Endothelial cell of umbilical vein (primary cell): Measurements from ENCODE around the gene SYNDIG1. TPM values are rescaled to one million over a fixed set of nuclear protein-coding genes. Genes with fewer than 3 reads are reported as not detected.

Source experiments
- BruUV-seq: library from RNA; stranded (reverse); fragments of 400-500 nt; replicated peaks from 2 replicates; lab custom pipeline; 2021; lab: Mats Ljungman, UMichigan
- CTCF ChIA-PET: fragments of 300-600, 350-600 bp; sonication (Branson Sonifier 250); formaldehyde crosslinking; loops from one replicate; lab custom pipeline; 2021; ENCODE audit warnings: antibody characterized with exemption, inconsistent platforms; lab: Charles Lee
- POLR2A ChIA-PET: fragments of 300-600, 350-600 bp; sonication (Branson Sonifier 250); formaldehyde crosslinking; loops from one replicate; lab custom pipeline; 2021; ENCODE audit warnings: antibody characterized with exemption, inconsistent platforms; lab: Charles Lee
- DNase-seq: peaks from one replicate; pipeline ENCODE4 v3.0.0-alpha.2; 2011; ENCODE audit warnings: low read depth, low spot score
- FAIRE-seq: peaks from 2 replicates; lab custom pipeline; 2011; peaks lifted over from hg19 to GRCh38; lab: Jason Lieb, UNC
- H2AFZ ChIP-seq: 2 replicates; pipeline ENCODE4 v1.6.0; 2012; ENCODE audit warnings: low read depth, low read length, control low read depth, inconsistent platforms
- H3K27ac ChIP-seq: 2 replicates; pipeline ENCODE4 v1.5.1; 2011; ENCODE audit warnings: low read depth, mild to moderate bottlenecking, control low read depth, low read length, moderate library complexity; ENCODE audit not compliant: insufficient read depth
- H3K27me3 ChIP-seq, 2 experiments: 2 replicates each; pipeline versions ENCODE4 v1.6.0 to v1.6.1; 2011; ENCODE audit warnings: low read length in 2 of 2, mixed read lengths in 1 of 2; ENCODE audit not compliant: control insufficient read depth in 2 of 2, insufficient read depth in 2 of 2
- H3K36me3 ChIP-seq, 2 experiments: 2 replicates in 1 of 2; 3 replicates in 1 of 2; pipeline ENCODE4 v1.5.1; 2011; ENCODE audit warnings: low read length in 2 of 2, mild to moderate bottlenecking in 1 of 2, moderate library complexity in 1 of 2; ENCODE audit not compliant: control insufficient read depth in 2 of 2, insufficient read depth in 2 of 2; ENCODE audit errors: extremely low read depth in 1 of 2
- H3K4me1 ChIP-seq: 3 replicates; pipeline ENCODE4 v1.5.1; 2011; ENCODE audit warnings: mild to moderate bottlenecking, low read length; ENCODE audit not compliant: control insufficient read depth, insufficient read depth; ENCODE audit errors: extremely low read depth
- H3K4me2 ChIP-seq: 2 replicates; pipeline ENCODE4 v1.6.1; 2011; ENCODE audit warnings: low read length, control low read depth, mixed read lengths; ENCODE audit not compliant: insufficient read depth
- H3K4me3 ChIP-seq, 3 experiments: fragments of 200-600 bp in 1 of 3; sonication (generic), shearing (Covaris generic) in 1 of 3; replicated peaks in 1 of 3; 2 replicates each; pipeline ENCODE4 v1.5.1; 2011 to 2016; ENCODE audit warnings: control low read depth in 3 of 3, low read length in 3 of 3, mild to moderate bottlenecking in 2 of 3, inconsistent platforms in 1 of 3, low read depth in 1 of 3, moderate library complexity in 1 of 3; ENCODE audit not compliant: insufficient read depth in 1 of 3
- H3K79me2 ChIP-seq: 2 replicates; pipeline ENCODE4 v1.6.0; 2012; ENCODE audit warnings: low read length, inconsistent platforms; ENCODE audit not compliant: control insufficient read depth, insufficient read depth
- H3K9ac ChIP-seq: replicated peaks from 2 replicates; pipeline ENCODE3; 2011; ENCODE audit warnings: low read length, control low read depth; ENCODE audit not compliant: insufficient read depth; ENCODE audit errors: extremely low read depth
- H3K9me1 ChIP-seq: replicated peaks from 3 replicates; pipeline ENCODE4 v1.6.0; 2011; ENCODE audit warnings: mild to moderate bottlenecking, low read length; ENCODE audit not compliant: control insufficient read depth, insufficient read depth; ENCODE audit errors: extremely low read depth
- H3K9me3 ChIP-seq: replicated peaks from 2 replicates; pipeline ENCODE4 v1.5.1; 2012; ENCODE audit warnings: low read length, inconsistent platforms; ENCODE audit not compliant: control insufficient read depth, insufficient read depth
- H4K20me1 ChIP-seq: replicated peaks from 2 replicates; pipeline ENCODE3; 2011; ENCODE audit warnings: mild to moderate bottlenecking, low read length; ENCODE audit not compliant: control insufficient read depth, insufficient read depth; ENCODE audit errors: extremely low read depth
- EZH2 ChIP-seq: IDR thresholded peaks from 2 replicates; pipeline ENCODE4 v1.6.1; 2012; ENCODE audit warnings: borderline replicate concordance, low read depth, mild to moderate bottlenecking, moderate library complexity, low read length, inconsistent platforms; ENCODE audit not compliant: severe bottlenecking
- FOS ChIP-seq: IDR thresholded peaks from 2 replicates; pipeline ENCODE4 v1.6.1; 2011; ENCODE audit warnings: mild to moderate bottlenecking, low read length, moderate library complexity, borderline replicate concordance; ENCODE audit not compliant: insufficient read depth
- GATA2 ChIP-seq: IDR thresholded peaks from 2 replicates; pipeline ENCODE4 v1.7.0; 2011; ENCODE audit warnings: low read depth, mild to moderate bottlenecking, moderate library complexity, mixed read lengths, low read length; ENCODE audit not compliant: insufficient read length, insufficient read depth
- JUN ChIP-seq: IDR thresholded peaks from 2 replicates; pipeline ENCODE4 v1.6.1; 2011; ENCODE audit warnings: borderline replicate concordance, low read depth; ENCODE audit not compliant: insufficient read length, insufficient read depth
- MYC ChIP-seq: IDR thresholded peaks from one replicate; pipeline ENCODE4 v1.6.1; 2011; ENCODE audit warnings: mild to moderate bottlenecking, low read depth, low read length
- POLR2A ChIP-seq: IDR thresholded peaks from 2 replicates; pipeline ENCODE4 v1.6.1; 2012; ENCODE audit warnings: low read depth, mild to moderate bottlenecking, control low read depth, low read length
- POLR2AphosphoS5 ChIP-seq: IDR thresholded peaks from 2 replicates; pipeline ENCODE4 v1.6.1; 2012; ENCODE audit warnings: low read depth, mild to moderate bottlenecking, control low read depth, low read length, moderate library complexity; ENCODE audit not compliant: insufficient read depth
- dilution Hi-C: fragments of 300-500 bp; cut with MboI; formaldehyde crosslinking; loops from one replicate; pipeline ENCODE4 v1.15.0; 2019; ENCODE audit warnings: low sequenced_read_pairs; ENCODE audit not compliant: extremely low pct_ligation_motif_present
- intact Hi-C: fragments of 100-400 bp; cut with micrococcal nuclease; formaldehyde crosslinking; loops from one replicate; pipeline ENCODE4 v1.10.0; 2022
- polyA plus RNA-seq, 4 experiments: library from polyadenylated mRNA; depleted of rRNA in 3 of 4; stranded (reverse) in 3 of 4; unstranded in 1 of 4; fragments of >200 nt; gene quantifications; 2 replicates each; pipeline versions ENCODE4 v1.2.1 to v1.2.3, GENCODE V29; 2011 to 2012; ENCODE audit warnings: missing spikeins in 1 of 4
- total RNA-seq: library from RNA; stranded (reverse); gene quantifications from 2 replicates; pipeline ENCODE4 v1.2.3, GENCODE V29; 2021
- TF ChIP-seq, protein P1 (sequence below): IDR thresholded peaks from 2 replicates; pipeline ENCODE4 v1.6.1; 2011; ENCODE audit not compliant: insufficient read depth, insufficient read length
- TF ChIP-seq, protein P2 (sequence below), 2 donors: IDR thresholded peaks; 1 replicate in 1 of 2; 2 replicates in 1 of 2; pipeline ENCODE4 v1.5.1; 2011; ENCODE audit warnings: low read length in 2 of 2, mild to moderate bottlenecking in 2 of 2, moderate library complexity in 2 of 2, control low read depth in 1 of 2, inconsistent platforms in 1 of 2, low read depth in 1 of 2; ENCODE audit not compliant: insufficient read depth in 1 of 2; ENCODE audit errors: extremely low read depth in 1 of 2

The SYNDIG1 gene
- total and polyA plus RNA-seq, 2 donors (not counting 3 experiments of a cell fraction or from before 2014, with no cell fraction given), result not detected

DNA sequence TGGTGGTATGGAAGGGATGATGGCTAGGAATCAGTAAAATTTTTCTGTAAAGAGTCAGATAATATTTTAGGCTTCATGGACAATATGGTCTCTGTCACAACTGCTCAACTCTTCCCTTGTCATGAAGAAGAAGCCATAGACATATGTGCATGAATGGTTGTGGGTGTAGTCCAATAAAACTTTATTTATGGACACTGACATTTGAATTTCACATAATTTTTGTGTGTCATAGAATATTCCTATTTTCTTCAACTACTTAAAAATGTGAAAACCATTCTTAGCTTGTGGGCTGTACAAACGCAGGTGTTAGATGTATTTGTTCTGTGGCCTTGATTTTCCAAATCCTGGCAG is 59.9 kb downstream of the SYNDIG1 start:
- dilution Hi-C loops, result no loop called here
- Histone ChIP-seq H4K20me1 (no peaks in the 10 kb centered on the region), H3K36me3 (no peaks in the 10 kb centered on the region), H3K4me2 (no peak overlapping the region), H2AFZ (no peak overlapping the region), H3K27ac (no peak overlapping the region), H3K9me3 (peaks cover 7% of the 10 kb centered on the region), H3K27me3 (no peaks in the 10 kb centered on the region), H3K4me1 (no peaks in the 10 kb centered on the region), H3K79me2 (no peaks in the 10 kb centered on the region), H3K9ac (no peak overlapping the region), H3K9me1 (no peaks in the 10 kb centered on the region), H3K4me3 (no peak overlapping the region)
- FAIRE-seq (no peak), DNase-seq (no peak)
- POLR2A ChIA-PET, result no interaction called here
- BruUV-seq, result no TSS peak
- CTCF ChIA-PET, result no interaction called here
- intact Hi-C loops, result no loop called here
- no peak for TF ChIP-seq EZH2
- TF ChIP-seq, protein P1, sequence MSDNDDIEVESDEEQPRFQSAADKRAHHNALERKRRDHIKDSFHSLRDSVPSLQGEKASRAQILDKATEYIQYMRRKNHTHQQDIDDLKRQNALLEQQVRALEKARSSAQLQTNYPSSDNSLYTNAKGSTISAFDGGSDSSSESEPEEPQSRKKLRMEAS, result no peak
- TF ChIP-seq JUN, result no peak
- no peak for TF ChIP-seq FOS
- no peak for TF ChIP-seq MYC
- no peak for TF ChIP-seq GATA2

GRCh38 chr20:24530131-24530680 is 60.8 kb downstream of the SYNDIG1 start:
- H3K4me3 ChIP-seq, result no peak overlapping the region
- FAIRE-seq (no peak), DNase-seq (no peak)
- H3K27me3 ChIP-seq, result no peaks in the 10 kb centered on the region
- H3K79me2 ChIP-seq, result no peaks in the 10 kb centered on the region
- POLR2A ChIA-PET, result no interaction called here
- H3K9me3 ChIP-seq, result peaks cover 7% of the 10 kb centered on the region
- no peaks in the 10 kb centered on the region for H3K36me3 ChIP-seq
- H3K4me2 ChIP-seq, result no peak overlapping the region
- no peak overlapping the region for H2AFZ ChIP-seq
- intact Hi-C loops (no loop called here), dilution Hi-C loops (no loop called here)
- TF ChIP-seq GATA2 (no peak), MYC (no peak), POLR2A (no peak), JUN (no peak), EZH2 (no peak), FOS (no peak), POLR2AphosphoS5 (no peak)
- TF ChIP-seq, protein P1, result no peak
- TF ChIP-seq, protein P2, sequence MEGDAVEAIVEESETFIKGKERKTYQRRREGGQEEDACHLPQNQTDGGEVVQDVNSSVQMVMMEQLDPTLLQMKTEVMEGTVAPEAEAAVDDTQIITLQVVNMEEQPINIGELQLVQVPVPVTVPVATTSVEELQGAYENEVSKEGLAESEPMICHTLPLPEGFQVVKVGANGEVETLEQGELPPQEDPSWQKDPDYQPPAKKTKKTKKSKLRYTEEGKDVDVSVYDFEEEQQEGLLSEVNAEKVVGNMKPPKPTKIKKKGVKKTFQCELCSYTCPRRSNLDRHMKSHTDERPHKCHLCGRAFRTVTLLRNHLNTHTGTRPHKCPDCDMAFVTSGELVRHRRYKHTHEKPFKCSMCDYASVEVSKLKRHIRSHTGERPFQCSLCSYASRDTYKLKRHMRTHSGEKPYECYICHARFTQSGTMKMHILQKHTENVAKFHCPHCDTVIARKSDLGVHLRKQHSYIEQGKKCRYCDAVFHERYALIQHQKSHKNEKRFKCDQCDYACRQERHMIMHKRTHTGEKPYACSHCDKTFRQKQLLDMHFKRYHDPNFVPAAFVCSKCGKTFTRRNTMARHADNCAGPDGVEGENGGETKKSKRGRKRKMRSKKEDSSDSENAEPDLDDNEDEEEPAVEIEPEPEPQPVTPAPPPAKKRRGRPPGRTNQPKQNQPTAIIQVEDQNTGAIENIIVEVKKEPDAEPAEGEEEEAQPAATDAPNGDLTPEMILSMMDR (IDR thresholded peaks at IDR 0.05; ENCODE audit: extremely low read depth in 1 of 2, insufficient read depth in 1 of 2, low read depth in 1 of 2, low read length in 2 of 2), result no peak
- no peaks in the 10 kb centered on the region for H3K9me1 ChIP-seq
- no peak overlapping the region for H3K9ac ChIP-seq
- H4K20me1 ChIP-seq, result no peaks in the 10 kb centered on the region
- no peak overlapping the region for H3K27ac ChIP-seq
- CTCF ChIA-PET, result no interaction called here
- H3K4me1 ChIP-seq, result no peaks in the 10 kb centered on the region
- BruUV-seq, result no TSS peak
